ENCODE results near the gene FBXO48. TPM values are rescaled to one million over a fixed set of nuclear protein-coding genes. Genes with fewer than 3 reads are reported as not detected.

FBXO48 gene
- total and polyA plus RNA-seq, 2 of the 4 experiments (the other 2 are of a cell fraction): 0.18 to 0.43 TPM

DNA sequence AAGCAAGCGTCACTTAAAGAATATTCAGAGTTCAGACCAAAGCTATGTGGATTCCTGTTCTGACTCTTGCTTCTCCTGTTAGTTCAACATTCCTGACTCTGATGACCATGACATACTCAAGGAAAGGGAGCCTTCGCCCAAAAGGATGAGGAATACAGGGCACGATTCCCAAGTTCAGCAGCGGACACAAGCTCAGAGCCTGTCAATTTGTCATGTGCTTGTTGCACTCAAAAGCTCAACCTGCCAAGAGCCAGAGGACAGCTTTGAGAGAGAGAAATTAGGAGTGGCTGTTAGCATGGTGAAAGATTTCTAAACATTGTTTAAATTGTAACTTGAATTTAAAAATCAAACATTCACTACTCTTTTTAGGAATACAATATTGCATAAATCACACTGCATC lies 33.6 kb upstream of the FBXO48 start:
- H3K4me3 ChIP-seq (ENCODE audit: insufficient read depth, low read depth, low read length): no peak overlapping the region
- H2BK15ac ChIP-seq (ENCODE audit: low read depth, low read length): no peak overlapping the region
- no peak for TF ChIP-seq CEBPB (IDR thresholded peaks at IDR 0.05; ENCODE audit: low read depth, low read length)
- TF ChIP-seq MAZ (IDR thresholded peaks at IDR 0.05; ENCODE audit: borderline replicate concordance, low read depth, low read length): no peak
- no peak for TF ChIP-seq MAFK (IDR thresholded peaks at IDR 0.05; ENCODE audit: low read depth, low read length)
- no peak for TF ChIP-seq BHLHE40 (IDR thresholded peaks at IDR 0.05; ENCODE audit: low read depth, low read length)
- H3K27ac ChIP-seq (ENCODE audit: insufficient read depth, low read length): no peak overlapping the region
- dilution Hi-C loops (cut with HindIII; ENCODE audit: low sequenced_read_pairs, unreplicated experiment) (no loop called here), in situ Hi-C loops (cut with MboI; ENCODE audit: low sequenced_read_pairs) (no loop called here), intact Hi-C loops (cut with micrococcal nuclease) (no loop called here)
- H3K9me3 ChIP-seq (ENCODE audit: control insufficient read depth, insufficient read depth, low read length): peaks cover 4% of the 10 kb centered on the region
- no peak overlapping the region for H3K4ac ChIP-seq (ENCODE audit: low read depth, low read length)
- no peak overlapping the region for H3K56ac ChIP-seq (ENCODE audit: extremely low read depth, insufficient read depth, low read length)
- ATAC-seq (ENCODE audit: low read depth) (no peak), DNase-seq (no peak)
- no peak overlapping the region for H3K18ac ChIP-seq (ENCODE audit: low read depth, low read length)
- H3K9ac ChIP-seq (ENCODE audit: low read depth, low read length): no peak overlapping the region
- H4K5ac ChIP-seq (ENCODE audit: low read depth, low read length): no peak overlapping the region
- H3K23ac ChIP-seq (ENCODE audit: low read depth, low read length): no peak overlapping the region
- no TSS peak for BruUV-seq (replicated peaks)
- H3K36me3 ChIP-seq (ENCODE audit: control insufficient read depth, insufficient read depth, low read length): no peaks in the 10 kb centered on the region
- CTCF ChIA-PET: no interaction called here
- no peaks in the 10 kb centered on the region for H3K79me1 ChIP-seq (ENCODE audit: low read depth in 1 of 2, low read length in 2 of 2)
- no peaks in the 10 kb centered on the region for H3K4me1 ChIP-seq (ENCODE audit: control insufficient read depth, insufficient read depth, low read length)
- H2BK120ac ChIP-seq (ENCODE audit: low read depth, low read length): no peak overlapping the region
- no peak overlapping the region for H3K14ac ChIP-seq (replicated peaks; ENCODE audit: low read depth, low read length)
- H2BK20ac ChIP-seq (ENCODE audit: low read depth, low read length): no peak overlapping the region
- POLR2A ChIA-PET (ENCODE audit: unreplicated experiment): no interaction called here
- WGBS, 2 experiments (ENCODE audit: extremely low coverage in 2 of 2, insufficient read length in 1 of 2): 60% methylated on average over 4 of the region's 4 CpGs; no CpG with 5 or more reads in 1 of the 2 experiments
- H4K20me1 ChIP-seq (ENCODE audit: insufficient read depth, low read length): no peaks in the 10 kb centered on the region
- no peak overlapping the region for H4K91ac ChIP-seq (ENCODE audit: insufficient read depth, low read depth, low read length)
- H4K8ac ChIP-seq (ENCODE audit: low read depth in 2 of 2, low read length in 2 of 2): no peak overlapping the region
- no peak overlapping the region for H3K4me2 ChIP-seq (ENCODE audit: low read depth, low read length)
- no peak overlapping the region for H2AK9ac ChIP-seq (replicated peaks; ENCODE audit: low read depth, low read length, poor library complexity)
- no peaks in the 10 kb centered on the region for H3K9me1 ChIP-seq (ENCODE audit: insufficient read depth, low read length)
- H2BK5ac ChIP-seq (ENCODE audit: low read depth, low read length, poor library complexity, severe bottlenecking): no peak overlapping the region
- no peak overlapping the region for H2AFZ ChIP-seq (replicated peaks; ENCODE audit: low read length, poor library complexity)
- no peaks in the 10 kb centered on the region for H3K27me3 ChIP-seq (ENCODE audit: control insufficient read depth, insufficient read depth, low read length)
- no peak overlapping the region for H2AK5ac ChIP-seq (ENCODE audit: low read depth, low read length)

All from IMR-90 (cell line).